Dermis microvascular lymphatic vessel endothelial cell (primary cell): ENCODE measurements around the gene SLC6A7. TPM values are rescaled to one million over a fixed set of nuclear protein-coding genes. Genes with fewer than 3 reads are reported as not detected.

Experiments used
- DNase-seq, 2 donors: peaks; one replicate each; pipeline versions ENCODE4 v3.0.0 to v3.0.0-alpha.2; 2010; ENCODE audit warnings: low read depth in 2 of 2
- total RNA-seq: library from RNA; depleted of rRNA; stranded (reverse); fragments of >200 nt; gene quantifications from 2 replicates; pipeline ENCODE4 v1.2.1, GENCODE V29; 2014

The SLC6A7 gene
- total RNA-seq, 1 donor from 2014 or later, result not detected

GRCh38 chr5:150155258-150156026 lies 34.4 kb upstream of the SLC6A7 start, which contains the start of gene PDGFRB:
TSS of gene PDGFRB (minus strand) at chr5:150155845. CDS start at chr5:150137047, 18,798 bp downstream.
- DNase-seq, result peak in 1 of 2 donors; percentile 53

GRCh38 chr5:150156027-150156368 lies 33.9 kb upstream of the SLC6A7 start:
- no peak for DNase-seq

DNA sequence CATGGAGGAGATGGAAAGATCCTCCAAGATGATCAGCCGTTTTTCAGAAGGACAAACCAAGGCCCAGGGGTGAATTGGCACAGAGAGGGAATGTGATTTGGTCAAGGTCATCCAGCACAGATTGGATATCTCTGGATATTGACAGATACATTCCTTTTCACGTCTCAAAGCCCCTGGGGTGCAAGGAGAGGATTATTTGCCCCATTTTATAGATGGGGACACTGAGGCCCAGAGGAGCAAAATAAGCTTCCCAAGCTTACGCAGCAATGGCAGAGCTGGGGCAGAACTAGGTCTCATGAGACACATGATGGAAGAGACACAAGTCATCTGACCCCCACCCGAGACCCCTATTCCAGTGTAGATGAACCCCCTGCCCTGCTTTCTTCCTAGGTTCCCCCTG lies 33.3 kb upstream of the SLC6A7 start:
- no peak for DNase-seq

GRCh38 chr5:150157168-150157567 lies 32.7 kb upstream of the SLC6A7 start:
- no peak for DNase-seq

DNA sequence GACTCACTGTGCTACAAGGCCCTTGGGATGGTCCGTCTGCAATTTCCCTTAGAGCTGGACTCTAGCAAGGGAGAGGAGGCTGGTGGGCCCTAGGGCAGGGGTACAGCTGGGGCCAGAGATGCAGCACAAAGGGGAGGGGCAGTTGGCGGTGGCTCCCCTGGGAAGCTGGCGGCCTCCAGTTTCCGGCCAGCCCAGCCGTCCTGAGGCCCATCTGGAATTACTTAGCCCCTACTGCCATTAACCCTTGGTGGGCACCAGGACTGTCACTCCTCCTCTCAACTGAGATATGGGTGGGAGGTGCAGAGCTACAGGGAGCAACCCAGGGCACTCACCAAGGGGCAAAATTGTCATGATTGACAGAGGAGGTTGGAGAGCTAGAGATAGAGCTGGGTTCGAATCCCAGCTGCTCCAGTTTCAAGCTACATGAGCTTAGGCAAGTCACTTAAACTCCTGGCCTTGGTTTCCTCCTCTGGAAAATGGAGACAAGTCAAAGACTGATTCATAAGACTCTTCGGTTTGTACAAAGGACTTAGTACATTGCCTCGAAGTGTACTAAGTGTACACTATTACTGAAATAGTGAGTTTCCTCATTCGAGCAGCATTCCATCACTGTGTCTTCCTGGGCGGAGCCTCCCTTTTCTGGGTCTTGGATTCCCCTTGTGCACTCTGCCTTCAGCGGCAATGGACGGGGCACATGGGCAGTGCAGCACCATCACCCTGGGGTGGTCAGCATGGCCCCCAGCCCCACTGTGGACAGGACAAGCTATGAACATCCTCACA lies 31.5 kb upstream of the SLC6A7 start:
- no peak for DNase-seq

DNA sequence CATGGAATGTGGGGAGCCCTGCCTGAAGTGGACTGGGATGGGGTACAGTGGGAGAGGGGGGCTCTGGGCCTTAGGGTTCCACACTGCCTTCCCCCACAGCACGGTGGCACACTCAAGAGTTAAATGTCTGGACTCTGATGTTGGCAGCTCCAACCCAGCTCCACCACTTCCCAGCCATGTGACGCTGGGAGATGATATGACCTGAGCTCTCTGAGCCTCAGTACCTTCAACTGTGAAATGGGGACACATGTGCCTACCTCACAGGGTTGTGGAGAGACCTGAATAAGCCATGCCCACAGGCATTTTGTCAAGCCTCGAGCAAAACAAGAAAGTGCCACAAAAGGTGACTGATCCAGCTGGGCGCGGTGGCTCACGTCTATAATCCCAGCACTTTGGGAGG lies 30.8 kb upstream of the SLC6A7 start:
- no peak for DNase-seq

DNA sequence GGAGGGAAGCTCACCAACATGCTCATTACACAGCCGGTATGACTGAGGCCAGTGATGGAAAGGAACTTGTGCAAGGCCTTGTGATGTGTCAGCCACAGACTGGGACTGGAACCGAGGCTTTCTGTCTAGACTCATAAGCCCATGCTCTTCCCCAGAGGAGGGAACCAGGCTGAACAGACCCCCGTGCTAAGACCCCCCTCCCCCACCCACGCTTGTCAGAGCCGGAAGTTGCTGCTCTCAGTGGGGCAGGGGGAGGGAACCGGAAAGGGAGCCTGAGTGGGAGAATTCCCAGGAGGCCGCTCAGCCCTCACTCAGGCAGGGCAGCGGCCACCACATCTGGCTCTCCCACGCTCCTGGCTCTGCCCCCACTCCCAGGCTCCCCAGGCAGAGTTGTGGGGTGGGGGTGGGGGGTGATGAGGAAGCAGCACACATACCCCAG lies 30.1 kb upstream of the SLC6A7 start:
- no peak for DNase-seq

GRCh38 chr5:150160448-150161081 lies 29.3 kb upstream of the SLC6A7 start:
- DNase-seq, result no peak

GRCh38 chr5:150161242-150162141 lies 28.4 kb upstream of the SLC6A7 start:
- DNase-seq, result peak in 1 of 2 donors; percentile 66

DNA sequence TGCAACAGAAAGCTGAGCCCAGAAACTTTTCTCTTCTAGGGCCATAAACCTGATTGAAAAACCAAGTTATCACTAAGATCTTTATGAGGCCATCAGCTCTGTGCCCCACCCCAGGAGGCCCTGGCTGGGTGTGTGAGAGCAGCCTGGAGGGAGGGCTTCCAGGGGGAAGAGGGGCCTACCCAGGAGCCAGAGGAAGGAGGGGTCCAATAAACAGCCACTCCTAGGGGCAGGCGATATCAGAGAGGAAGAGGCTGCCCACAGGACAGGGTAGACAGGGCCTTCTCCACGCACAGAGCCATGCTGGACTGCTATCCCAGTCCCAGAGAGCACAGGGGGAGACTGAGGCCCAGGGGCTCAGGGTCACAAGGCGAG lies 27.7 kb upstream of the SLC6A7 start:
- DNase-seq, result no peak

GRCh38 chr5:150163035-150163434 lies 26.8 kb upstream of the SLC6A7 start:
- no peak for DNase-seq

- DNase-seq, result no peak
These were observed 26.3 kb upstream of the SLC6A7 start for GRCh38 chr5:150163547-150164059.

- no peak for DNase-seq
These were observed 25.5 kb upstream of the SLC6A7 start for GRCh38 chr5:150164211-150164980.

GRCh38 chr5:150166037-150166649 lies 23.7 kb upstream of the SLC6A7 start:
- no peak for DNase-seq

DNA sequence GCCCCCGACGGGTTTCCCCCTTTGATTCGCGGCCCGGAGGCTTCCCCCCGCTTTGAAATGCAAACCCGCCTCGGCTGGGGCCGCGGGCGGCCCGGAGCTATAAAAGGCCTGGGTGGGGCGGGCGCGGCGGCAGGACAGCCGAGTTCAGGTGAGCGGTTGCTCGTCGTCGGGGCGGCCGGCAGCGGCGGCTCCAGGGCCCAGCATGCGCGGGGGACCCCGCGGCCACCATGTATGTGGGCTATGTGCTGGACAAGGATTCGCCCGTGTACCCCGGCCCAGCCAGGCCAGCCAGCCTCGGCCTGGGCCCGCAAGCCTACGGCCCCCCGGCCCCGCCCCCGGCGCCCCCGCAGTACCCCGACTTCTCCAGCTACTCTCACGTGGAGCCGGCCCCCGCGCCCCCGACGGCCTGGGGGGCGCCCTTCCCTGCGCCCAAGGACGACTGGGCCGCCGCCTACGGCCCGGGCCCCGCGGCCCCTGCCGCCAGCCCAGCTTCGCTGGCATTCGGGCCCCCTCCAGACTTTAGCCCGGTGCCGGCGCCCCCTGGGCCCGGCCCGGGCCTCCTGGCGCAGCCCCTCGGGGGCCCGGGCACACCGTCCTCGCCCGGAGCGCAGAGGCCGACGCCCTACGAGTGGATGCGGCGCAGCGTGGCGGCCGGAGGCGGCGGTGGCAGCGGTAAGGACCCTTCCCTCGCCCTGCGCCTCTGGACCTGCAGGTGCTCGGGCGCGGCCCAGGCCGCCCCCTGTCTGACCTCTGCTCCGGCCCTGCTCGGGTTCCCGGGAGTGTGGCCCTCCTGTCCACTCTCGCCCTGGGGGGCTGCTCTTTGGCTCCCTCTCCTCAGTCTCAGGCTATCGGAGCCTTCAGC lies 23.0 kb upstream of the SLC6A7 start, which contains the start of gene CDX1:
Gene CDX1, plus strand, starts transcription at position 129 of the 862 bp plus-strand sequence. Its CDS starts 99 bp downstream, at position 228.
- DNase-seq, result no peak

DNA sequence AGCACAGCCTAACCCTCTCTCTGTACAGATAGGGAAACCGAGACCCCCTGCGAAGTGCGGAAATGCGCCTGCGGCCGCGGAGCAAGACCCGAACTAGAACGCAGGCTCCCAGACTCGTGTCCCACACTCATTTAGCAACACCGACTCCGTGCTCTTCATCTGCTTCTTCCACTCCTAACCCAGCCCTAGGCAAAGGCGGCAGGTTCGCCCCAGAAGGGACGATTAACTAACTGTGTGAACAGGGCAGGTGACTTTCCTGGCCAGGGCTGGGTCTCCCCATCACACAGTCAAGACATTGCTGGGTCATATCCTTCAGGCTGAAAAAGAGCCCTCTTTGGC lies 22.4 kb upstream of the SLC6A7 start:
- no peak for DNase-seq

GRCh38 chr5:150167908-150168307 lies 22.0 kb upstream of the SLC6A7 start:
- DNase-seq, result no peak

- DNase-seq, result peak in 1 of 2 donors; percentile 21
These were observed 21.0 kb upstream of the SLC6A7 start for GRCh38 chr5:150168864-150169263.

GRCh38 chr5:150172145-150172544 lies 17.7 kb upstream of the SLC6A7 start:
- no peak for DNase-seq
